ENCODE data around the gene KRTAP5-3. TPM values are rescaled to one million over a fixed set of nuclear protein-coding genes. Genes with fewer than 3 reads are reported as not detected.

Gene KRTAP5-3
- total RNA-seq = not detected
- 0 reads per million in 2 donors for total RNA-seq

- peaks cover 3% of the 10 kb centered on the region for H3K36me3 Mint-ChIP-seq (ENCODE audit: low read depth)
- H3K27ac Mint-ChIP-seq = no peak within 1 kb of the TSS
- H3K9me3 ChIP-seq (ENCODE audit: control insufficient read depth, low read length, poor library complexity, severe bottlenecking) = no peaks in the 10 kb centered on the region
- H3K4me1 Mint-ChIP-seq = peaks cover 14% of the 10 kb centered on the region
- DNase-seq (no peak), ATAC-seq (no peak)
- H3K4me3 Mint-ChIP-seq = no peak within 1 kb of the TSS
- H3K27me3 Mint-ChIP-seq = peaks cover 39% of the 10 kb centered on the region
Measured at GRCh38 chr11:1608363-1608762, at the start of gene KRTAP5-3. Gene KRTAP5-3 (minus strand): TSS chr11:1608463. CDS start chr11:1608385, 78 bp downstream.

GRCh38 chr11:1656670-1657069, 48.4 kb upstream of the KRTAP5-3 start:
- ATAC-seq (no peak), DNase-seq (no peak)
- peaks cover 14% of the 10 kb centered on the region for H3K4me1 Mint-ChIP-seq
- H3K27ac Mint-ChIP-seq = no peak overlapping the region
- no peak overlapping the region for H3K4me3 Mint-ChIP-seq
- H3K36me3 Mint-ChIP-seq (ENCODE audit: low read depth) = peaks cover 8% of the 10 kb centered on the region
- H3K27me3 Mint-ChIP-seq = peaks cover 56% of the 10 kb centered on the region
- H3K9me3 ChIP-seq (ENCODE audit: control insufficient read depth, low read length, poor library complexity, severe bottlenecking) = no peaks in the 10 kb centered on the region

DNA sequence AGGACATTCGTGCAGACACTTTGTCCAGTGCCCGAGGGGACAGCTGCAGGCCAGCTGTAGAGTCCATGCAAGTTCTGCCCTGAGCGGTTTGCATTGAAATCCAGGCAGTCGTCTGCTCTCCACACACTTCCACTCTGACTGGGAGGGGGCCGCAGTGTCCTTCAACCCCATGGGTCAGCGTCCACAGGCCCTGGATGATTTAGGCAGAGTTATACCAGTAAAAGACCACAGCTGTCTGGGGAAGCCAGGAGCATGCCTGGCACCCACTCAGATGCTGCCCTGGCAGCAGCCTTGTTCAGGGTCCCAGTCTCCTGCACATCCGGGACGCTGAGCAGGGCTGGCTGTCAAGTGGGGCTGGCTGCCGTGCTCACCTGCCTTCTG, 47.8 kb upstream of the KRTAP5-3 start:
- ATAC-seq (no peak), DNase-seq (no peak)
- H3K4me1 Mint-ChIP-seq = peaks cover 14% of the 10 kb centered on the region
- peaks cover 8% of the 10 kb centered on the region for H3K36me3 Mint-ChIP-seq (ENCODE audit: low read depth)
- H3K27ac Mint-ChIP-seq = no peak overlapping the region
- H3K27me3 Mint-ChIP-seq = peaks cover 62% of the 10 kb centered on the region
- H3K9me3 ChIP-seq (ENCODE audit: control insufficient read depth, low read length, poor library complexity, severe bottlenecking) = no peaks in the 10 kb centered on the region
- H3K4me3 Mint-ChIP-seq = no peak overlapping the region

DNA sequence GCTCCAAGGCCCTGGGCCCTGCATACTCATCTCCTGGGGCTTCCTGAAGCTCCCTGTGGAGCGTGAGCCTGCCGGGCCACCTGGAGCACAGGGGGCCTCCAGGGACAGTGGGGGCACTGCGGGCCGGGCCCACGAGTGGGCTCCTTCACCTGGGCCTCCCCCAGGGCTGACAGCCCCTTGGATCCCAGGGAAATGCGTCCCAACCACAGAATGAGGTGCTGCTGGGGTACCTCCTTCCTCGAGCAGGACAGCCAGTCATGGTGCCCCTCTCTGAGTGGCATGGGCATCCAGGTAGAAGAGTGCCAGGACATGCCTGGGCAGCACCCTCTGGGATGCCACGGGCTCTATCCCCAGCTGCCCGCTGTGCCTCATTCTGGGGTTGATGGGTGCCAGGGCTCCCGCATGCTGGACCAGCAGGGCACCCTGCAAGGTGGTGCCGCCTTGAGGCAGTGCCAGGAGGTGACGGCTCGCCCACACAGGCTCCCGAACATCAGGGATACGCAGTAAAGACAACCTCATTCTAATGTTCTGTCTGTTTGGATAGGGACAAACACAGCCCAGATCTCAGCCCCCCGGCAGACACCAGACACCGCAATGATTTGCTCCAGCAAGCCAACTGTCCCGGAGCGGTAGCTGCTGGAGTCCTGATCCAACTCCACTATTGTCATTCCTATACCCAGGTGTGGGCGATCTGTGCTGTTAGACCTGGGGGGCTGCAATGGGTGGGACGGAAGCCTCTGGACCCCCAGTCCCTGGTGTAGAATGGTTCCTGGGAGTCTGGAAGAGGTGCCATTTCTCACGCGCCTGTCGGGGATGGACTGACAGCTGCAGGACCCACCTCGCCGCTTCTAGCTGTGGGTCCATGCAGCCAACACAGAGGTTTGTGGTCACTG, 47.2 kb upstream of the KRTAP5-3 start:
- DNase-seq (no peak), ATAC-seq (no peak)
- no peak overlapping the region for H3K4me3 Mint-ChIP-seq
- H3K27ac Mint-ChIP-seq = no peak overlapping the region
- H3K4me1 Mint-ChIP-seq = peaks cover 13% of the 10 kb centered on the region
- H3K36me3 Mint-ChIP-seq (ENCODE audit: low read depth) = peaks cover 8% of the 10 kb centered on the region
- H3K27me3 Mint-ChIP-seq = peaks cover 66% of the 10 kb centered on the region
- no peaks in the 10 kb centered on the region for H3K9me3 ChIP-seq (ENCODE audit: control insufficient read depth, low read length, poor library complexity, severe bottlenecking)

GRCh38 chr11:1654388-1655167, 46.3 kb upstream of the KRTAP5-3 start:
- Mint-ChIP-seq H3K36me3 (ENCODE audit: low read depth) (peaks cover 2% of the 10 kb centered on the region), H3K27me3 (peaks cover 58% of the 10 kb centered on the region), H3K27ac (no peak overlapping the region), H3K4me1 (peaks cover 6% of the 10 kb centered on the region), H3K4me3 (no peak overlapping the region)
- DNase-seq = no peak
- ATAC-seq = no peak
- H3K9me3 ChIP-seq (ENCODE audit: control insufficient read depth, low read length, poor library complexity, severe bottlenecking) = no peaks in the 10 kb centered on the region

DNA sequence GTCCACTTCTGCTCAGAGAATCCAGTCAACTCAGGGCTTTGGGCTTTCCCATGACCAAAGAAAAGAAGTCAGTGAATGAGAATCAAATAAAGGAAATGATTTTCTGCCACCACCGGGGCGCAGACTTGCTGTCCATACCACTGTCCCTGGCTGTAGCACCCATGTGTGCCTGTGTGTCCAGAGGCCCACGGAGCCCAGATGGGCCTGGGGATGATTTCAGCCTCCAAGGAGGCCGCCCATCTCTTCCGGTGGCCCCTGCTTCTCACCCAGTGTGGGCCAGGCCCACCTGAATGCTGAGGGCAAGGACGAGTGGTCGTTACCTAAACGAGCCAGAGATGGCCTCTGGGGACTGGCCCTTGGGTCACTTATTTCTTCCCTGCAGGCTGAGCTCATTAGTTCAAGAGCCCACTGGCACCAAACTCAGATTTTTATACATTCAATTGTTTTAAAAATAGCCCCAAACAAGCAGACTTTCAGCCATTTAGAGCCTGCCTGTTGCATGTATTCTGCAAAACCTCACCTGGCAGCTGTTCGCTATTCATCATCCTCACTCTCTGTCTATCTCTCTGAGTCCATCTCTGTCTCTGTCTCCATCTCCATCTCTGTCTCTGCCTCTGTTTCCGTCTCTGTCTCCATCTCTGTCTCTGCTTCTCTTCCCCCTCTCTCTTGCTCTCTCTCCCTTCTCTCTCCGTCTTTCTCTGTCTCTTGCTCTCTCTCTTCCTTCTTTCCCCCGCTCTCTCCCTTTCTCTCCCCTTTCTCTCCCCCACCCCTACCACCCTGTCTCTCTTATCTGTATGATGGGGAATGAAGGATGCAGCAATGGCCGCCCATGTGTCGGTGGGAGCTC, 45.5 kb upstream of the KRTAP5-3 start:
- Mint-ChIP-seq H3K27ac (no peak overlapping the region), H3K36me3 (ENCODE audit: low read depth) (peaks cover 2% of the 10 kb centered on the region), H3K4me1 (peaks cover 2% of the 10 kb centered on the region), H3K4me3 (no peak overlapping the region), H3K27me3 (peaks cover 51% of the 10 kb centered on the region)
- ATAC-seq (no peak), DNase-seq (no peak)
- H3K9me3 ChIP-seq (ENCODE audit: control insufficient read depth, low read length, poor library complexity, severe bottlenecking) = no peaks in the 10 kb centered on the region

- H3K9me3 ChIP-seq (ENCODE audit: control insufficient read depth, low read length, poor library complexity, severe bottlenecking) = no peaks in the 10 kb centered on the region
- DNase-seq (peak; percentile 68 to 82 (median 71)), ATAC-seq (peak; percentile 89)
- Mint-ChIP-seq H3K27me3 (peaks cover 45% of the 10 kb centered on the region), H3K4me1 (peaks cover 2% of the 10 kb centered on the region), H3K36me3 (ENCODE audit: low read depth) (peaks cover 2% of the 10 kb centered on the region), H3K4me3 (no peak overlapping the region), H3K27ac (peak overlapping the region; percentile 37)
Measured at GRCh38 chr11:1652771-1653540, 44.7 kb upstream of the KRTAP5-3 start.

- Mint-ChIP-seq H3K4me1 (peaks cover 2% of the 10 kb centered on the region), H3K27ac (peak overlapping the region; percentile 37), H3K27me3 (peaks cover 42% of the 10 kb centered on the region), H3K36me3 (ENCODE audit: low read depth) (peaks cover 2% of the 10 kb centered on the region), H3K4me3 (no peak overlapping the region)
- ATAC-seq (no peak), DNase-seq (no peak)
- no peaks in the 10 kb centered on the region for H3K9me3 ChIP-seq (ENCODE audit: control insufficient read depth, low read length, poor library complexity, severe bottlenecking)
Measured at GRCh38 chr11:1652442-1652770, 44.1 kb upstream of the KRTAP5-3 start.

DNA sequence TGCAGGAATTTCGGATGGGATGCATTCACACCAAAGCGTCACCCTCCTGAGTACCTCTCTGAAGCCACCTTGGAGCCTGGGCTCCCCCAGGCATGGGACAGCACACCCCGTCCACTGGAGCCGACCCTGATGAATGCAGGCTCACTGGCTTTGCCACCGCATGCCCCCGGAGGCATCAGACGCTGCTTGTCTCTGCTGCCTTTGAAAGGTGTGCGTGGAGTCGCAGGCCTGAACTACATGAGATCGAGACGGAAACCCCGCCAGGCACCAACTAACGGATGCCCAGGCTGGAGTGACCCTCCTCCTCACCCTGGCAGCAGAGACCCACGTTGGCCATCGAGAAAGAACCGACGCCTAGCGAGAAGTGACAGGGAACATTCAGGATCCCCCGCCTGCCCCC, 43.8 kb upstream of the KRTAP5-3 start:
- Mint-ChIP-seq H3K27me3 (peaks cover 46% of the 10 kb centered on the region), H3K36me3 (ENCODE audit: low read depth) (peaks cover 2% of the 10 kb centered on the region), H3K27ac (no peak overlapping the region), H3K4me1 (peaks cover 2% of the 10 kb centered on the region), H3K4me3 (no peak overlapping the region)
- ATAC-seq = no peak
- no peaks in the 10 kb centered on the region for H3K9me3 ChIP-seq (ENCODE audit: control insufficient read depth, low read length, poor library complexity, severe bottlenecking)
- DNase-seq = no peak

GRCh38 chr11:1651411-1651980, 43.2 kb upstream of the KRTAP5-3 start:
- H3K9me3 ChIP-seq (ENCODE audit: control insufficient read depth, low read length, poor library complexity, severe bottlenecking) = no peaks in the 10 kb centered on the region
- Mint-ChIP-seq H3K27ac (no peak overlapping the region), H3K4me1 (peaks cover 2% of the 10 kb centered on the region), H3K36me3 (ENCODE audit: low read depth) (peaks cover 2% of the 10 kb centered on the region), H3K4me3 (no peak overlapping the region), H3K27me3 (peaks cover 42% of the 10 kb centered on the region)
- DNase-seq (no peak), ATAC-seq (no peak)

- Mint-ChIP-seq H3K27me3 (peaks cover 36% of the 10 kb centered on the region), H3K4me3 (no peak overlapping the region), H3K36me3 (ENCODE audit: low read depth) (peaks cover 2% of the 10 kb centered on the region), H3K27ac (no peak overlapping the region), H3K4me1 (peaks cover 2% of the 10 kb centered on the region)
- DNase-seq (no peak), ATAC-seq (no peak)
- no peaks in the 10 kb centered on the region for H3K9me3 ChIP-seq (ENCODE audit: control insufficient read depth, low read length, poor library complexity, severe bottlenecking)
Measured at GRCh38 chr11:1650918-1651262, 42.6 kb upstream of the KRTAP5-3 start.

All from T-helper 17 cell (primary cell).